HCT116 (cell line): ENCODE results near the gene RUFY4. TPM values are rescaled to one million over a fixed set of nuclear protein-coding genes. Genes with fewer than 3 reads are reported as not detected.

ENCODE experiments used
- ATAC-seq: fragments of 200-7000 bp; cut with Tn5 transposase; 2 replicates; pipeline ENCODE4 v1.9.1; 2020; ENCODE audit warnings: mild to moderate bottlenecking, moderate library complexity
- BruUV-seq: library from RNA; stranded (reverse); fragments of 400-500 nt; replicated peaks from 2 replicates; lab custom pipeline; 2021; lab: Mats Ljungman, UMichigan
- CTCF ChIA-PET: fragments of 300-600 bp; sonication (Branson Sonifier 250); formaldehyde crosslinking; loops from one replicate; lab custom pipeline; 2021; ENCODE audit warnings: antibody characterized with exemption; lab: Charles Lee
- POLR2A ChIA-PET: fragments of 300-600, 350-600 bp; sonication (Branson Sonifier 250); formaldehyde crosslinking; loops from one replicate; lab custom pipeline; 2021; ENCODE audit warnings: antibody characterized with exemption; lab: Charles Lee
- RAD21 ChIA-PET, 2 experiments: fragments of 300-600 bp; sonication (Branson Sonifier 250); formaldehyde crosslinking; loops; one replicate each; lab custom pipeline; 2023; ENCODE audit warnings: low total read pairs in 2 of 2; ENCODE audit not compliant: uncharacterized antibody in 2 of 2, unreplicated experiment in 2 of 2, low non-redundant PET in 1 of 2; lab: Charles Lee
- DNase-seq: peaks from one replicate; pipeline ENCODE4 v3.0.0-alpha.2; 2010; ENCODE audit warnings: low read depth, low spot score
- H2AFZ ChIP-seq: fragments of 200-600 bp; shearing (Covaris generic), sonication (generic); 2 replicates; pipeline ENCODE4 v1.6.1; 2017; ENCODE audit warnings: low read depth, mixed run types, mixed read lengths, antibody characterized with exemption, low read length; ENCODE audit not compliant: poor library complexity, severe bottlenecking
- H3K27ac ChIP-seq: 2 replicates; pipeline ENCODE4 v1.5.1; 2012; ENCODE audit warnings: low read depth, low read length
- H3K27me3 ChIP-seq: fragments of 200-600 bp; sonication (generic); 2 replicates; pipeline ENCODE4 v1.6.1; 2016; ENCODE audit warnings: mixed run types, low read length, mixed read lengths; ENCODE audit not compliant: insufficient read depth
- H3K36me3 ChIP-seq, 2 experiments: fragments of 200-500 bp in 1 of 2; fragments of 200-600 bp in 1 of 2; sonication (Bioruptor generic) in 1 of 2; sonication (generic) in 1 of 2; 2 replicates each; pipeline versions ENCODE4 v1.5.1 to v1.6.1; 2014 to 2016; ENCODE audit warnings: low read length in 2 of 2, inconsistent platforms in 1 of 2, mixed read lengths in 1 of 2, mixed run types in 1 of 2; ENCODE audit not compliant: insufficient read depth in 2 of 2, control insufficient read depth in 1 of 2
- H3K4me1 ChIP-seq, 2 experiments: fragments of 200-600 bp in 1 of 2; sonication (generic) in 1 of 2; 2 replicates each; pipeline versions ENCODE4 v1.5.1 to v1.6.1; 2012 to 2017; ENCODE audit warnings: low read length in 2 of 2, inconsistent platforms in 1 of 2, mild to moderate bottlenecking in 1 of 2, mixed read lengths in 1 of 2, mixed run types in 1 of 2, moderate library complexity in 1 of 2; ENCODE audit not compliant: insufficient read depth in 2 of 2, control insufficient read depth in 1 of 2
- H3K4me2 ChIP-seq: fragments of 200-600 bp; sonication (generic); 2 replicates; pipeline ENCODE4 v1.6.1; 2017; ENCODE audit warnings: mixed run types, low read length, mixed read lengths
- H3K4me3 ChIP-seq, 2 experiments: fragments of 200-600 bp in 1 of 2; sonication (generic) in 1 of 2; replicated peaks in 1 of 2; 2 replicates each; pipeline ENCODE4 v1.5.1; 2011 to 2016; ENCODE audit warnings: low read length in 2 of 2, control low read depth in 1 of 2, low read depth in 1 of 2, mild to moderate bottlenecking in 1 of 2, mixed read lengths in 1 of 2, mixed run types in 1 of 2
- H3K79me2 ChIP-seq: fragments of 200-600 bp; sonication (generic); 2 replicates; pipeline ENCODE4 v1.6.1; 2017; ENCODE audit warnings: mild to moderate bottlenecking, mixed run types, low read length, moderate library complexity, mixed read lengths; ENCODE audit not compliant: insufficient read depth
- H3K9ac ChIP-seq: fragments of 200-600 bp; sonication (generic); 2 replicates; pipeline ENCODE4 v1.6.1; 2016; ENCODE audit warnings: low read length, mixed read lengths
- H3K9me2 ChIP-seq: fragments of 200-600 bp; sonication (generic), shearing (Covaris generic); 2 replicates; pipeline ENCODE4 v1.6.1; 2017; ENCODE audit warnings: mixed run types, mild to moderate bottlenecking, moderate library complexity; ENCODE audit not compliant: insufficient read depth
- H3K9me3 ChIP-seq, 2 experiments: fragments of 200-500 bp in 1 of 2; fragments of 200-600 bp in 1 of 2; sonication (Bioruptor generic) in 1 of 2; sonication (generic) in 1 of 2; 2 replicates each; pipeline ENCODE4 v1.6.1; 2014 to 2017; ENCODE audit warnings: low read length in 2 of 2, mixed read lengths in 2 of 2, inconsistent platforms in 1 of 2, low read depth in 1 of 2, mild to moderate bottlenecking in 1 of 2, mixed run types in 1 of 2, moderate library complexity in 1 of 2; ENCODE audit not compliant: control insufficient read depth in 1 of 2, insufficient read depth in 1 of 2
- H4K20me1 ChIP-seq: fragments of 200-600 bp; sonication (generic), shearing (Covaris generic); 2 replicates; pipeline ENCODE4 v1.6.1; 2017; ENCODE audit warnings: mixed run types, mild to moderate bottlenecking, moderate library complexity; ENCODE audit not compliant: insufficient read depth
- ATF3 ChIP-seq: IDR thresholded peaks from 2 replicates; pipeline ENCODE4 v1.6.1; 2012
- CBX3 ChIP-seq: IDR thresholded peaks from 2 replicates; pipeline ENCODE4 v1.6.1; 2012; ENCODE audit warnings: low read depth
- CEBPB ChIP-seq: IDR thresholded peaks from 2 replicates; pipeline ENCODE4 v1.6.1; 2012; ENCODE audit warnings: low read depth
- EGR1 ChIP-seq: IDR thresholded peaks from 2 replicates; pipeline ENCODE4 v1.6.1; 2012; ENCODE audit warnings: low read depth
- EZH2 ChIP-seq: fragments of 200-600 bp; sonication (generic); IDR thresholded peaks from 2 replicates; pipeline ENCODE4 v1.6.1; 2017; ENCODE audit warnings: antibody characterized with exemption, mixed run types
- EZH2phosphoT487 ChIP-seq: fragments of 200-600 bp; IDR thresholded peaks from 2 replicates; pipeline ENCODE4 v1.6.1; 2018; ENCODE audit warnings: antibody characterized with exemption, borderline replicate concordance
- POLR2AphosphoS5 ChIP-seq: IDR thresholded peaks from 2 replicates; pipeline ENCODE4 v1.6.1; 2011; ENCODE audit warnings: mild to moderate bottlenecking, low read depth, low read length, moderate library complexity
- REST ChIP-seq: IDR thresholded peaks from 2 replicates; pipeline ENCODE4 v1.6.1; 2012; ENCODE audit warnings: low read depth
- SP1 ChIP-seq: IDR thresholded peaks from 2 replicates; pipeline ENCODE4 v1.6.1; 2012; ENCODE audit warnings: low read depth
- SRF ChIP-seq: IDR thresholded peaks from 2 replicates; pipeline ENCODE4 v1.6.1; 2012; ENCODE audit warnings: low read depth
- ZFX ChIP-seq: fragments of 450-650 bp; IDR thresholded peaks from 2 replicates; pipeline ENCODE4 v1.6.1; 2017
- ZNF274 ChIP-seq: fragments of 200-500 bp; sonication (Bioruptor generic); IDR thresholded peaks from 2 replicates; pipeline ENCODE4 v1.6.1; 2014; ENCODE audit warnings: mild to moderate bottlenecking, low read depth, low read length, inconsistent platforms
- intact Hi-C: fragments of 100-400 bp; cut with micrococcal nuclease; formaldehyde crosslinking; loops from 2 replicates; pipeline ENCODE4 v1.10.0; 2022
- total RNA-seq: library from RNA; stranded (reverse); gene quantifications from one replicate; pipeline ENCODE4 v1.2.1, GENCODE V29; 2021; ENCODE audit not compliant: unreplicated experiment
- TF ChIP-seq, protein P1 (sequence below): IDR thresholded peaks from 2 replicates; pipeline ENCODE4 v1.6.1; 2012

Gene RUFY4
- total RNA-seq, 1 experiment from 2014 or later = 0.27 TPM

DNA sequence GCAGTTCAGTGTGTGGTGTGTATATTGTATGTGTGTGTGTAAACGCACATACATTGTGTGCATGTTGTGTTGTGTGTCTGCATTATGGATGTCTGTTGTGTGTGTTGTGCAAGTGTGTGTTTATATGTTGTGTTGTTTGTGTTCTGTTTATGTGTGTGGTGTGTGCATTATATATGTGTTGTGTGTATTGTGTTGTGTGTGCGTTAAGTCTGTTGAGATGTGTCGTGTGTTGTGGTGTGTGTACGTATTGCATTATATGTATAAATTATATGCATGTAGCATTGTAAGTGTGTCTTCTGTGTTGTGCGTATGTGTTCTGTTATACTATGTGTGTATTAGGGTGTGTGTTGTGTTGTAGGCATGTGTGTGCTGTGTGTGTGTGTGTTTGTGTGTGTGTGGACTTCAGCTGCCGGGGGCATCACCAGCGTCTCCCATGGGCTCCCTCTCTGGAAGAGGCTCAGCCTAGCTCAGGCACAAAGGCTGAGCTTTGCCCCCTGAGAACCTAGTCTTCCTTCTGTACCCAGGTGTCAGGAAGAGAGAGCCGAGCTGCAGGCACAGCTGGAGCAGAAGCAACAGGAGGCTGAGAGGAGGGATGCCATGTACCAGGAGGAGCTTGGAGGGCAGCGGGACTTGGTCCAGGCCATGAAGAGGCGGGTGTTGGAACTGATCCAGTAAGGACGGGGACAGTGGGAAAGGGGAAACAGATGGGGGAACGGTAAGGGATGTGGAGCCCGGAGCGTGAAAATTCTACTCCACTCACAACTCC lies 13.7 kb downstream of the RUFY4 start:
- H3K36me3 ChIP-seq = no peaks in the 10 kb centered on the region
- H3K9me2 ChIP-seq = no peaks in the 10 kb centered on the region
- H3K4me2 ChIP-seq = no peak overlapping the region
- no peak overlapping the region for H3K27ac ChIP-seq
- no peaks in the 10 kb centered on the region for H3K27me3 ChIP-seq
- no peaks in the 10 kb centered on the region for H3K4me1 ChIP-seq
- no peaks in the 10 kb centered on the region for H4K20me1 ChIP-seq
- H3K79me2 ChIP-seq = no peaks in the 10 kb centered on the region
- POLR2A ChIA-PET = no interaction called here
- no TSS peak for BruUV-seq
- RAD21 ChIA-PET = no interaction called here
- H3K9me3 ChIP-seq = no peaks in the 10 kb centered on the region
- H3K4me3 ChIP-seq = no peak overlapping the region
- no peak overlapping the region for H2AFZ ChIP-seq
- H3K9ac ChIP-seq = no peak overlapping the region
- ATAC-seq = no peak
- intact Hi-C loops = no loop called here
- CTCF ChIA-PET = interaction anchor here (1.4 to 1.5 kb wide), 2 partner anchors 9 to 14 kb away, joined by 3 to 5 read pairs; partner anchors contain the start of gene RUFY4
- TF ChIP-seq EZH2 = no peak
- TF ChIP-seq REST = no peak
- TF ChIP-seq CBX3 = no peak
- no peak for TF ChIP-seq EGR1
- TF ChIP-seq ATF3 = no peak
- no peak for TF ChIP-seq ZFX
- TF ChIP-seq, protein P1, sequence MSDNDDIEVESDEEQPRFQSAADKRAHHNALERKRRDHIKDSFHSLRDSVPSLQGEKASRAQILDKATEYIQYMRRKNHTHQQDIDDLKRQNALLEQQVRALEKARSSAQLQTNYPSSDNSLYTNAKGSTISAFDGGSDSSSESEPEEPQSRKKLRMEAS = no peak
- TF ChIP-seq CEBPB = no peak
- no peak for TF ChIP-seq SP1
- TF ChIP-seq ZNF274 = no peak
- no peak for TF ChIP-seq SRF
- TF ChIP-seq EZH2phosphoT487 = no peak
- TF ChIP-seq POLR2AphosphoS5 = no peak
- TF ChIP-seq, all 23 proteins: peak for 0
- DNase-seq = no peak
